Upper lobe of left lung (tissue), 6 donors: ENCODE measurements around the gene GASK1B. TPM values are rescaled to one million over a fixed set of nuclear protein-coding genes. Genes with fewer than 3 reads are reported as not detected.

Source experiments
- ATAC-seq, 2 donors: fragments of 200-7000 bp; cut with Tn5 transposase; one replicate each; pipeline ENCODE4 v1.9.1; 2022; ENCODE audit warnings: mild to moderate bottlenecking in 2 of 2, moderate library complexity in 2 of 2; ENCODE audit not compliant: low FRiP score in 2 of 2
- DNase-seq, 2 donors: peaks; one replicate each; pipeline ENCODE4 v3.0.0-alpha.2; 2019 to 2020
- H3K27ac ChIP-seq, 4 donors: fragments of 200-600 bp; sonication (generic); one replicate each; pipeline ENCODE4 v1.5.1; 2016 to 2019
- H3K27me3 ChIP-seq, 4 donors: fragments of 200-600 bp; sonication (generic); one replicate each; pipeline ENCODE4 v1.5.1; 2017 to 2019
- H3K36me3 ChIP-seq, 4 donors: fragments of 200-600 bp; sonication (generic); one replicate each; pipeline ENCODE4 v1.5.1; 2016 to 2019
- H3K4me1 ChIP-seq, 4 donors: fragments of 200-600 bp; sonication (generic); one replicate each; pipeline ENCODE4 v1.5.1; 2018 to 2019
- H3K4me3 ChIP-seq, 4 donors: fragments of 200-600 bp; sonication (generic); one replicate each; pipeline ENCODE4 v1.5.1; 2017 to 2019; ENCODE audit warnings: mild to moderate bottlenecking in 2 of 4, moderate library complexity in 1 of 4
- H3K9me3 ChIP-seq, 4 donors: fragments of 200-600 bp; sonication (generic); one replicate each; pipeline ENCODE4 v1.5.1; 2018 to 2019
- CTCF ChIP-seq, 6 experiments: fragments of 450-650 bp in 4 of 6; fragments of 200-600 bp in 2 of 6; sonication (generic) in 2 of 6; IDR thresholded peaks; one replicate each; pipeline ENCODE4 v1.5.1; 2016 to 2019; ENCODE audit warnings: antibody characterized with exemption in 6 of 6
- EP300 ChIP-seq, 4 donors: sonication (generic); formaldehyde crosslinking; IDR thresholded peaks; one replicate each; pipeline ENCODE4 v1.5.1; 2017; ENCODE audit warnings: antibody characterized with exemption in 4 of 4, control low read depth in 2 of 4
- POLR2A ChIP-seq, 4 donors: fragments of 450-650 bp; IDR thresholded peaks; one replicate each; pipeline ENCODE4 v1.5.1; 2016 to 2017; ENCODE audit warnings: antibody characterized with exemption in 4 of 4, mild to moderate bottlenecking in 2 of 4
- POLR2AphosphoS5 ChIP-seq, 2 donors: sonication (generic); formaldehyde crosslinking; IDR thresholded peaks; one replicate each; pipeline ENCODE4 v1.5.1; 2017; ENCODE audit warnings: antibody characterized with exemption in 2 of 2
- WGBS, 2 donors: methylation state at CpG; one replicate each; pipeline ENCODE4 v1.1.5; 2017 to 2018; 5-methylcytosine and 5-hydroxymethylcytosine counted together
- total RNA-seq, 6 donors: library from RNA; depleted of rRNA in 4 of 6; stranded (reverse); fragments of >200 nt in 4 of 6; gene quantifications; one replicate each; pipeline versions ENCODE4 v1.1.0 to v1.2.1, GENCODE V29; 2016 to 2021
- donor health status: DM: no; HTN: no; CAD: no; lungs with moderate emphysema.
- donor health status: DM: no; HTN: yes; CAD: no; lungs with severe emphysema.

GASK1B gene
- total RNA-seq, 6 donors from 2014 or later = 12.6 to 35.8 (median 27.1) TPM

- DNase-seq = no peak
- H3K4me1 ChIP-seq = peaks cover 5 to 11% (median 9%) of the 10 kb centered on the region in 4 donors
- no peak for ATAC-seq
- no peak overlapping the region for H3K27ac ChIP-seq
- H3K27me3 ChIP-seq = no peaks in the 10 kb centered on the region
- no peak overlapping the region for H3K4me3 ChIP-seq
- H3K36me3 ChIP-seq = no peaks in the 10 kb centered on the region
- TF ChIP-seq POLR2A (IDR thresholded peaks at IDR 0.05) (no peak), EP300 (IDR thresholded peaks at IDR 0.05) (no peak), CTCF (IDR thresholded peaks at IDR 0.05) (no peak), POLR2AphosphoS5 (IDR thresholded peaks at IDR 0.05) (no peak)
- 82 to 89% methylated on average over 2 of the region's 2 CpGs for WGBS, 2 donors
- no peaks in the 10 kb centered on the region for H3K9me3 ChIP-seq
These were observed 40.6 kb upstream of the GASK1B start for GRCh38 chr4:158213466-158213865.

GRCh38 chr4:158211222-158211621 is 38.4 kb upstream of the GASK1B start:
- no peaks in the 10 kb centered on the region for H3K27me3 ChIP-seq
- peaks cover 5 to 11% (median 9%) of the 10 kb centered on the region in 4 donors for H3K4me1 ChIP-seq
- DNase-seq = no peak
- WGBS, 2 donors = 37 to 54% methylated on average over 3 of the region's 3 CpGs
- TF ChIP-seq CTCF (IDR thresholded peaks at IDR 0.05) = no peak
- TF ChIP-seq POLR2AphosphoS5 (IDR thresholded peaks at IDR 0.05) = no peak
- TF ChIP-seq POLR2A (IDR thresholded peaks at IDR 0.05) = no peak
- peak overlapping the region in 3 of 4 donors; percentile 34 to 49 (median 45) for H3K4me3 ChIP-seq
- peak overlapping the region in 1 of 4 donors; percentile 88 for H3K27ac ChIP-seq
- H3K9me3 ChIP-seq = no peaks in the 10 kb centered on the region
- ATAC-seq = no peak
- no peaks in the 10 kb centered on the region for H3K36me3 ChIP-seq

DNA sequence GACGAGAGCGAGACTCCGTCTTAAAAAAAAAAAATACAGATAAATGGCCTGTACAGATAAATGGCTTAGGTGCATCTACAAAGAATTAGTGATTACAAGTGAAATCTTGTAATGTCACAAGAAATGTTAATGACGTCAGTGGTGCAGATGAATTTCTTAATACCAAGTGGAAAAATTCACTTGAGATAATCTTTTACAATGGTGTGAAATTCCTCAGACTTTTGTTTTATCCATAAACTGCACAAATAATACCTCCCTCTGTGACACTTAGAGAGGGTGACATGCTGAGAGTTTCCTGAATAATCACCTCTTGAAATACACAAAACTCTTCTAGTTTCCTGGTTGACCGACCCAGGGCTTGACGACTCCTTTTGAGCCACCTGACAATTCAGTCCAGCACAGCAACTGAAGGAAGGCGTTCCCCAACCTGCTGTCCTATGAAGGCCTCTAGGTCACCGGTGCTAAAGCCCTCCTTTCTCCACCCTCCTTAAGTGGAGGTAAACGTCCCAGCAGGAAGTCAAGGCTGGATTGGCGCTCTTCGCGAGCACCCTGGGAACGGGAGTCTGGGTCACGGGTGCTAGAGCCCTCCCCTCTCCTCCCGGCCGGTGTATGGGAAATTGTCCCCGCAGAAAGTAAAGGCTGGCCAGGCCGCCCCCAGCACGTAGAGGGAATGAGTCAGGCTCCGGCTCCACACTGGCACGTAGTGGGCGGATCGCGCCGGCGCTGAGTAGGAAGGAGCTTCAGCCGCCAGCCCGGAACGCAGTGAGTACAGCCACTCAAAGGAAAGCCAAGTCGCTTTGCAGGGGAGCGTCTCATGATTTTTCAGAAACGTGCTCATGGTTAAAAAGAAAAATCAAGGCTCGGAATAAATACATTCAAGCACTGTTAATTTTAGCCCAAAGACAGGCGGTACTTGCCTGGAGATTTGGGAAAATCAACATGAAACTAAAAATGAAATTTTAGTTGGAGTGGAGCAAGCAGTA is 37.3 kb upstream of the GASK1B start, which contains the start of gene TMEM144:
TMEM144 (plus strand) TSS at position 662 of the 983 bp plus-strand sequence. CDS start 2,182 bp downstream, outside the sequence.
- H3K9me3 ChIP-seq = no peaks in the 10 kb centered on the region
- TF ChIP-seq CTCF (IDR thresholded peaks at IDR 0.05) (no peak), POLR2A (IDR thresholded peaks at IDR 0.05) (peak in 3 of 4 donors; percentile 42 to 88 (median 67)), EP300 (IDR thresholded peaks at IDR 0.05) (no peak), POLR2AphosphoS5 (IDR thresholded peaks at IDR 0.05) (peak; percentile 49 to 85)
- DNase-seq (peak; percentile 94 to 96), ATAC-seq (peak; percentile 97 to 98)
- 15% methylated on average over 25 to 33 of the region's 34 CpGs for WGBS, 2 donors
- H3K27ac ChIP-seq = peak within 1 kb of the TSS; percentile 81 to 92 (median 88)
- H3K27me3 ChIP-seq = no peaks in the 10 kb centered on the region
- peak within 1 kb of the TSS; percentile 11 to 49 (median 40) for H3K4me3 ChIP-seq
- no peaks in the 10 kb centered on the region for H3K36me3 ChIP-seq
- peaks cover 5 to 11% (median 9%) of the 10 kb centered on the region in 4 donors for H3K4me1 ChIP-seq

GRCh38 chr4:158208963-158209640 is 36.3 kb upstream of the GASK1B start:
- peak in 1 of 2 donors; percentile 73 for ATAC-seq
- no peak for DNase-seq

More at GRCh38 chr4:158208963-158209640, 36.3 kb upstream of the GASK1B start:
- Histone ChIP-seq H3K4me3 (no peak overlapping the region), H3K27me3 (no peaks in the 10 kb centered on the region), H3K27ac (peak overlapping the region; percentile 81 to 92 (median 88)), H3K4me1 (peaks cover 5 to 11% (median 9%) of the 10 kb centered on the region in 4 donors), H3K36me3 (no peaks in the 10 kb centered on the region), H3K9me3 (no peaks in the 10 kb centered on the region)
- TF ChIP-seq POLR2AphosphoS5 (IDR thresholded peaks at IDR 0.05) = no peak
- TF ChIP-seq CTCF (IDR thresholded peaks at IDR 0.05) = peak in 1 of 6 experiments; percentile 7
- WGBS, 2 donors = 47 to 66% methylated on average over 5 of the region's 5 CpGs
